DMS53 (cell line): ENCODE results near the gene FSTL5.
"Not testable (repeated sequence)": the region's sequence is repeated elsewhere in the genome, so short reads cannot be mapped to it uniquely, and the experiment has no call there.

Experiments used
- DNase-seq: peaks from one replicate; lab custom pipeline; 2025; lab: John Stamatoyannopoulos, UW

The FSTL5 gene

GRCh38 chr4:162163892-162164759, at the start of gene FSTL5:
Gene FSTL5 (minus strand): TSS chr4:162164000. CDS start chr4:162111396, 52,604 bp downstream.
- peak; percentile 95 for DNase-seq

GRCh38 chr4:162209706-162210105, 45.9 kb upstream of the FSTL5 start:
- DNase-seq: no peak

- not testable (repeated sequence) for DNase-seq
Measured at GRCh38 chr4:162203478-162203877, 39.7 kb upstream of the FSTL5 start.

- DNase-seq: no peak
Measured at GRCh38 chr4:162201673-162202072, 37.9 kb upstream of the FSTL5 start.

GRCh38 chr4:162170509-162170908, 6.7 kb upstream of the FSTL5 start:
- no peak for DNase-seq

- DNase-seq: peak; percentile 25
Measured at GRCh38 chr4:162164906-162165510, 1.2 kb upstream of the FSTL5 start.

- DNase-seq: no peak
Measured at GRCh38 chr4:162162672-162163071, 1.1 kb downstream of the FSTL5 start.

GRCh38 chr4:162157241-162157640, 6.6 kb downstream of the FSTL5 start:
- no peak for DNase-seq

GRCh38 chr4:162154862-162155540, 8.8 kb downstream of the FSTL5 start:
- no peak for DNase-seq

- no peak for DNase-seq
Measured at GRCh38 chr4:162151850-162152249, 11.9 kb downstream of the FSTL5 start.

GRCh38 chr4:162151386-162151785, 12.4 kb downstream of the FSTL5 start:
- DNase-seq: no peak

GRCh38 chr4:162149644-162150043, 14.2 kb downstream of the FSTL5 start:
- DNase-seq: no peak

- no peak for DNase-seq
Measured at GRCh38 chr4:162140051-162140683, 23.6 kb downstream of the FSTL5 start.

GRCh38 chr4:162139412-162139811, 24.4 kb downstream of the FSTL5 start:
- no peak for DNase-seq

GRCh38 chr4:162131256-162131655, 32.5 kb downstream of the FSTL5 start:
- DNase-seq: peak; percentile 21

GRCh38 chr4:162126729-162127128, 37.1 kb downstream of the FSTL5 start:
- DNase-seq: no peak

- no peak for DNase-seq
Measured at GRCh38 chr4:162117051-162117450, 46.7 kb downstream of the FSTL5 start.

- DNase-seq: no peak
Measured at GRCh38 chr4:162116095-162116779, 47.6 kb downstream of the FSTL5 start.

GRCh38 chr4:162115333-162115732, 48.5 kb downstream of the FSTL5 start:
- peak; percentile 1 for DNase-seq

GRCh38 chr4:162111078-162111477, 52.7 kb downstream of the FSTL5 start:
- DNase-seq: no peak

GRCh38 chr4:162104459-162105124, 59.2 kb downstream of the FSTL5 start:
- DNase-seq: no peak
